ES-I3 (cell line): ENCODE measurements around the gene KCND3.
"Not testable (repeated sequence)": the region's sequence is repeated elsewhere in the genome, so short reads cannot be mapped to it uniquely, and the experiment has no call there.

Source experiments
- H3K36me3 ChIP-seq: 2 replicates; pipeline ENCODE4 v1.6.1; 2013; ENCODE audit warnings: mild to moderate bottlenecking, low read length, control low read depth, moderate library complexity; ENCODE audit not compliant: insufficient read depth
- H3K4me1 ChIP-seq: 2 replicates; pipeline ENCODE4 v1.6.1; 2013; ENCODE audit warnings: mild to moderate bottlenecking, control low read depth, low read length; ENCODE audit not compliant: insufficient read depth
- H3K9ac ChIP-seq: 2 replicates; pipeline ENCODE4 v1.6.1; 2013; ENCODE audit warnings: low read depth, mild to moderate bottlenecking, low read length, moderate library complexity
- H3K9me3 ChIP-seq: 2 replicates; pipeline ENCODE4 v1.6.1; 2013; ENCODE audit warnings: mild to moderate bottlenecking, low read length, moderate library complexity; ENCODE audit not compliant: control insufficient read depth, insufficient read depth

KCND3 gene

GRCh38 chr1:111814305-111814628, 175.2 kb downstream of the KCND3 start:
- Histone ChIP-seq H3K4me1 (no peaks in the 10 kb centered on the region), H3K36me3 (no peaks in the 10 kb centered on the region), H3K9me3 (no peaks in the 10 kb centered on the region), H3K9ac (no peak overlapping the region)

- H3K9ac ChIP-seq, result no peak overlapping the region
- H3K4me1 ChIP-seq, result no peaks in the 10 kb centered on the region
- H3K9me3 ChIP-seq, result no peaks in the 10 kb centered on the region
- H3K36me3 ChIP-seq, result no peaks in the 10 kb centered on the region
Observed at GRCh38 chr1:111813440-111814304, 175.8 kb downstream of the KCND3 start.

GRCh38 chr1:111812306-111812705, 177.2 kb downstream of the KCND3 start:
- Histone ChIP-seq H3K4me1 (no peaks in the 10 kb centered on the region), H3K36me3 (no peaks in the 10 kb centered on the region), H3K9ac (no peak overlapping the region), H3K9me3 (no peaks in the 10 kb centered on the region)

DNA sequence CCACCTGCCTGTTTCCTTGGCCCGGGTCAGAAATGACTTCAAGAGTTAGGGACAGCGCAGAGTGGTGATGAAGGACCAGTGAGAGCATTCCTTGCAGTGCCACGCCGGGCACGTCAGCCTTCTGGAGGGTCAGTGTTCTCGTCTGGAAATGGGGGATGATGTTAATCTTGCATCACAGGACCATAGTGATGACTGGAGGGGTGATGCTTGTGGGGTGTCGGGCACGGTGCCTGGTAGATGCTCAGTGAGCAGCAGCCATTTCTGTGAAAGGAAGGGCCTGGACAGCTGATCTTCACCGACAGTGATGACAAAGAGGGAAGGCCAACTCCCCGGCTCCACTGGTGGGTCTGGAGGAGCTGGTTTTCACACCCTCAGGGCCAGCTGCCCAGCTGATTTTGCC, 177.6 kb downstream of the KCND3 start:
- Histone ChIP-seq H3K36me3 (no peaks in the 10 kb centered on the region), H3K9ac (no peak overlapping the region), H3K9me3 (no peaks in the 10 kb centered on the region), H3K4me1 (no peaks in the 10 kb centered on the region)

- Histone ChIP-seq H3K9me3 (no peaks in the 10 kb centered on the region), H3K36me3 (no peaks in the 10 kb centered on the region), H3K9ac (no peak overlapping the region), H3K4me1 (no peaks in the 10 kb centered on the region)
Observed at GRCh38 chr1:111805251-111805650, 184.2 kb downstream of the KCND3 start.

- Histone ChIP-seq H3K4me1 (no peaks in the 10 kb centered on the region), H3K9me3 (no peaks in the 10 kb centered on the region), H3K36me3 (no peaks in the 10 kb centered on the region), H3K9ac (no peak overlapping the region)
Observed at GRCh38 chr1:111804776-111805175, 184.7 kb downstream of the KCND3 start.

GRCh38 chr1:111803951-111804350, 185.5 kb downstream of the KCND3 start:
- no peaks in the 10 kb centered on the region for H3K36me3 ChIP-seq
- H3K4me1 ChIP-seq, result no peaks in the 10 kb centered on the region
- no peaks in the 10 kb centered on the region for H3K9me3 ChIP-seq
- H3K9ac ChIP-seq, result no peak overlapping the region

GRCh38 chr1:111802984-111803383, 186.5 kb downstream of the KCND3 start:
- Histone ChIP-seq H3K9ac (no peak overlapping the region), H3K4me1 (no peaks in the 10 kb centered on the region), H3K9me3 (no peaks in the 10 kb centered on the region), H3K36me3 (no peaks in the 10 kb centered on the region)

DNA sequence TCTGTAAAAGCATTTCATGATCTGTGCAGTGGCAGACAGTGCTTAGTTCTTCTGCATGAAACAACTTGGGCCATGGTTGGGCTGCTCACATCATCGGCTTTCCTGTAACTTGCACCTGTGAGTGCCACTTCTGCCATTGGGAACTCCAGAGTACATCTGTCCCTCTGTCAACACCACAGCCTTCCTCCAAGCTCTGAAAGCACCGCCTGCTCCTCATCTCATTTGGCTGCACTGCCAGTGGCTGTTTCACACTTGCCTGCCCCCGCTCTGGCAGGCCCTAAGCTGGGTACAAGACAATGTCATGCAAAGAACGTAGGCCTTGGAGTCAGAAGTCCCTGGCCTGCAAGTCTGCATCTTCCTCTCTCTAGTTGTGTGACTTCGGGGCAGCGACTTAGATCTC, 187.4 kb downstream of the KCND3 start:
- Histone ChIP-seq H3K9ac (no peak overlapping the region), H3K4me1 (no peaks in the 10 kb centered on the region), H3K36me3 (no peaks in the 10 kb centered on the region), H3K9me3 (no peaks in the 10 kb centered on the region)

GRCh38 chr1:111801071-111801850, 188.2 kb downstream of the KCND3 start:
- Histone ChIP-seq H3K4me1 (no peaks in the 10 kb centered on the region), H3K9ac (no peak overlapping the region), H3K36me3 (no peaks in the 10 kb centered on the region), H3K9me3 (no peaks in the 10 kb centered on the region)

GRCh38 chr1:111799722-111800121, 189.7 kb downstream of the KCND3 start:
- not testable (repeated sequence) for H3K9me3 ChIP-seq, H3K9ac ChIP-seq, H3K36me3 ChIP-seq, H3K4me1 ChIP-seq

- H3K9me3 ChIP-seq, result no peaks in the 10 kb centered on the region
- no peaks in the 10 kb centered on the region for H3K36me3 ChIP-seq
- no peaks in the 10 kb centered on the region for H3K4me1 ChIP-seq
- H3K9ac ChIP-seq, result no peak overlapping the region
Observed at GRCh38 chr1:111798580-111798979, 190.9 kb downstream of the KCND3 start.

- Histone ChIP-seq H3K9ac (no peak overlapping the region), H3K9me3 (no peaks in the 10 kb centered on the region), H3K4me1 (0 out of 2 replicates have a peak, but pooled peaks cover 8% of the 10 kb centered on the region), H3K36me3 (no peaks in the 10 kb centered on the region)
Observed at GRCh38 chr1:111795401-111795800, 194.1 kb downstream of the KCND3 start.

- Histone ChIP-seq H3K4me1 (0 out of 2 replicates have a peak, but pooled peaks cover 8% of the 10 kb centered on the region), H3K9ac (no peak overlapping the region), H3K36me3 (no peaks in the 10 kb centered on the region), H3K9me3 (no peaks in the 10 kb centered on the region)
Observed at GRCh38 chr1:111793923-111794322, 195.5 kb downstream of the KCND3 start.

DNA sequence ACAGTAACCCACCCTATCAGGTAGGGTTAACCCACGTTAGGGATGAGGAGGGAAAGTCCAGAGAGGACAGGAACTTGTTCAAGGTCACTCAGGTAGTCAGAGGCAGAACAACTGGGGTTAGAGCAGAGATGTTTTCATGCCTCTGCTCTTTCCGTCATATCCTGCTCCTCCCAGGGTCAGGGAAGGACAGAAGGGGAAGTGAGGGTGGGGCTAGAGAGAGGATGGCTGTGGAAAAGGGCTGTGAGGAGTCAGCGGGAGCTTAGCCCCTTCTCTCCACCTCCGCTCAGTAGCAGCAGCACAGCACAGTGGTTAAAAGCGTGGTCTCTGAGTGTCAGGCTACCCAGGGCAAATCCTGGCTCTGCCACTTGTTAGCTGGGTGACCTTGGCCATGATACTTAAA, 197.2 kb downstream of the KCND3 start:
- Histone ChIP-seq H3K9me3 (no peaks in the 10 kb centered on the region), H3K36me3 (no peaks in the 10 kb centered on the region; the same call in 1 of the 2 replicates), H3K9ac (no peak overlapping the region), H3K4me1 (0 out of 2 replicates have a peak, but pooled peaks cover 8% of the 10 kb centered on the region)
